HG03521 (cell line): Measurements from ENCODE around the gene DCLRE1A.

Source experiments
- ATAC-seq: cut with Tn5 transposase; IDR thresholded peaks from one replicate; pipeline ENCODE4 v1.9.1; 2021; ENCODE audit warnings: mild to moderate bottlenecking, moderate library complexity; ENCODE audit not compliant: unreplicated experiment

DCLRE1A gene

DNA sequence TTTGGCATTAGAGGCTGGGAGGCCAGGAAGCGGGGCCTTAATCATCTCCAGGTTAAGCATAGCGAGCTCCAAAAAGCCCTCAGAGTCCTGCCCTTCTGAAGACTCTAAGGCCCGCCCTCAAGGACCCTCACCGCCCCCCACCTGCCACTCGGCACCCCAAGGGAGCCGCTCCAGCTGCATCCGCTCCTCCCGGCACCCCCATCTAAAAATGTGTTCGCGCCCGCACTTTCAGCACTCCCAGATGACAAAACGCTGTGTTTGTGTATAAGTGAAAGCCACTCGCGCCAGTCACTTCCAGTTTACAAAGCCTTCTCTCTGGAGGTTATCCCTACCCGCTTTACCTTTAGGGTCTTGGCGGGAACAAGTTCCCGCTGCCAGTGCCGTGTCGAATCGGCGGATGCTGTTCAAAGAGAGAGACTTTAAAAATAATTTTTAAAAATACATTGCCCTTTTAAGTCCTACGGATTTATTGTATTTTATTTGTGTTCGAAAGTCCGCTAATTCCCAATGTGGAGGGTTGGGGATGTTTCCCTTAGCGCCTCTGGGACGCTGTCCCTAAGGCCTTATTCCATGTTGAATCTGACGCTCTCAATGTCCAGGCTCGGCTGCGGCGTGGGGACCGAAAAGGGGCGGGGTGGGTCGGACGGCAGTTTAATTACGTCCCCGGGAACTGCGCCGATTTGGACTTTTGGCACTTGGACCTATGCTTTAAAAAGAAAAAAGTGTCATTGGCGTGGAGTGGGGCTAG, at the start of gene DCLRE1A, which contains the start of gene NHLRC2:
Gene DCLRE1A (minus strand): TSS at position 70 of the 748 bp plus-strand sequence. CDS start 900 bp downstream, outside the sequence.
Gene NHLRC2 (plus strand): TSS at position 649 of the 748 bp plus-strand sequence. CDS start 212 bp downstream, outside the sequence.
- ATAC-seq: peak; percentile 37

GRCh38 chr10:113899952-113900598, 46.2 kb upstream of the DCLRE1A start:
- no peak for ATAC-seq

DNA sequence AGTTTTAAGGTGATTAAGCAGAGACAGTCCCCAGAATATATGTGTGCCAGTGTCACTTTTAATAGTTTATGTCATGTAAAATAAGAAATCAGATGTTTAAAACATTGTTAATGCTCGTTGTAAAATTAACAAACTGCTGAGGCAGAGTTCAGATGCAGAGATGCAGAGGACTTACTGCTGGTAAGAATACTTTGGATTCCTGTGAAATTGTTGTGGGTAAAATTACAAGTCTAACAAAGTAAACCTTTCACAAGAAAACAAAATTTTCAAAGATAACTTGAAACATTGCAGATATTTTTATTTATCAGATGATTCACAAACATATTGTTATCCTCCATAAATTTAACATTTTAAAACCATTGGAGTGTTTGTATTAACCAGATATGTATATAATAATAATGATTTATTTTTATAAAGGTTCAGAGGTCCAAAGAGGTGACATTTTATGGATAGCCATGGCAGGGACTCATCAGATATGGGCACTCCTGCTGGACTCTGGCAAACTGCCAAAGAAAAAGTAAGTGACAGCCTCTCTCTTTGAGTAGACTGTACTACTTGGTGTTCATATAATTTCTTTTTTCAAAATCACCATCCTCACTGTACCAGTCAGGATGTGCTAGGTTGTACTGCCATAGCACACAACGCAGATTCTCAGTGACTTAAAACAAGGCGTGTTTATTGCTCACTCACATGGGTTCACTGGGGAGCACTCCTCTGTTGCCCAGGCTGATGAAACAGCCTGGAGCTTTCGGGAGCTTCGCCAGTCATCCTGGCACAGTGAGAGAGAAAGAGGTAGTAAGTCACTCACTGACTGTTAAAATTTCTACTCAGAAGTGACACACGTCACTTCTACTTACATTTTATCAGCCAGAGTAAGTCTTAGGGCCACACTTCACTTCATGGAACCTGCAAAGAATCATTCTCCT, 44.1 kb upstream of the DCLRE1A start:
- ATAC-seq: no peak

DNA sequence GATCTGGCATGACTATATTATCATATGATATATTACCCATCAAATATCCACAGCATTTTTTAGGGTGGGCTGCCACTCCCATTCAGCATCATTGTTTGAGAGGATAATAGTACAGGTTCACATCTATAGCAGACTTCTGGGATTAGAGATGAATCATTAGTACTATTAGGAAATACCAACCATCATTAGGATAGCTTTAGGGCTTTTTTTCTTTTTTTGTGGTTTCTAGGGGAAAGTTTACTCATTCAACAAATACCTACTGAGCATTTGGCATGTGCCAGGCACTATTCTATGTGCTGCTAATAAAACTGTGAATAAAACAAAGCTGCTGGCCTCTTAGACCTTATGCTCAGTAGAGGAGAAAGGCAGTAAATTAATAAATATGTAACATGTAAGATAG, 41.1 kb upstream of the DCLRE1A start:
- no peak for ATAC-seq

DNA sequence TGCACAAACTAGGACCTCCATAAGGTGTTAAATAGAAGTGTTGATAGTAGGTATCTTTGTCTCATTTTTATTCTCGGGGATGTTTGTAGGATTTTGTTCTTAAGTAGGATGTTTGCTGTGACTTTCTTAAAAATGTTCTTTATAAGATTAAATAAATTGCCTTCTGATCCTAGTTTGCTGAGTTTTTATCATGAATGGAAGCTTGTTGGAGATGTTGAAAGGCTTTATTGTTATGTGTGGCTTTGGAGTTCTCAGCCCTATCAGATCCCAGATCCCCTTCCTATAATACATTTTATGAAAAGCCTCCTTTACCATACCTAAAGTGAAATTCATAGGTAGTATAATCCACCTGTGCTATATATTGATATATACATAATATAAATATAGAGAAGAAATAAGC, 40.7 kb upstream of the DCLRE1A start:
- no peak for ATAC-seq

- no peak for ATAC-seq
Observed at GRCh38 chr10:113893570-113893969, 39.7 kb upstream of the DCLRE1A start.

GRCh38 chr10:113891476-113891875, 37.6 kb upstream of the DCLRE1A start:
- no peak for ATAC-seq

GRCh38 chr10:113890769-113891168, 36.9 kb upstream of the DCLRE1A start:
- ATAC-seq: no peak

DNA sequence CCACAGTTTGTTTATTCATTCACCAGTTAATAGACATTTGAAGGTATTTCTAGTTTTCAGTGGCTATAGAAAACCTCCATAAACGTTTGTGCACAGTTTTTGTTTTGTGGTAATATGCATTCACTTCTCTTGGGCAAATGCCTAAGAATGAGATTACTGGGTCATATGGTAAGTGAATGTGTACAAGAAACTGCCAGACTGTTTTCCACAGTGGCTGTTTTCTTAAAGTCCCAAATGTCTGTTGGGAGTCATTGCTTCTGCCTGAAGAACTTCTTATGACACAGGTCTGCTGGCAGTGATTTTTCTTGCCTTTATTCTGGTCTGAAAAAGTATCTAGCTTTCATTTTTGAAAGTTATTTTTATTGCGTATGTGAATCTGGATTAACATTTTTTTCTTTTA, 36.0 kb upstream of the DCLRE1A start:
- ATAC-seq: no peak

DNA sequence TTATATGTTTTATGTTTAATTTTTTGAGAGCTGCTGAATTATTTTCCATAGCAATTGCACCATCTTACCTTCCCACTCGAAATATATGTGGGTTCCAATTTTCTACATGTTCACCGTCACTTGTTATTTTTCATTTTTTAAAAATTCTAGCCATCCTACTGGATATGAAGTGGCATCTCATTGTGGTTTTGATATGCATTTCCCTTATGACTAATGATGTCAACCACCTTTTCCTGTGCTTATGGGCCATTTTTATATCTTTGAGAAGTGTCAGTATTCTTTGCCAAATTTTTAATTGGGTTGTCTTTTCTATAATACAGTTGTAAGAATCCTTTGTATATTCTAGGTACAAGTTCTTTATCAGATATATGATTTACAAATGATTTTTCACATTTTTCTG, 28.4 kb upstream of the DCLRE1A start:
- no peak for ATAC-seq

DNA sequence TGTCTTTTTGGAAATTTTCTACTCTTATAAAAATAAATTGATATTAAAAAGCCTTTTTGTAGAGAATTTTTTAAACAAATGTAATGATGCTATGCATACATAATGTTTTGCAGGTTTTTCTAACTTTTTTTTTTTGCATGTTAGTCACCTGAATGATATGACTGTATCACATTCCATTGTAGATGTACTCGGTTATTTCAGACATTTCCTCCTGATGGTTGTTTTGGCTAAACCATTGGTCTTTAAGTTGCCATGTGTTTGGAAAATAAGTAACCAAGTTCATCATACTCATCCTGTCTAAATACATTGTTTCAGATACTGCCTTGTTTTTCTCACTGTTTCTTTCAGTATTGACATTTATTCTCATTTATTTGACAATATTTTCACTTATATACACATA, 26.4 kb upstream of the DCLRE1A start:
- no peak for ATAC-seq

DNA sequence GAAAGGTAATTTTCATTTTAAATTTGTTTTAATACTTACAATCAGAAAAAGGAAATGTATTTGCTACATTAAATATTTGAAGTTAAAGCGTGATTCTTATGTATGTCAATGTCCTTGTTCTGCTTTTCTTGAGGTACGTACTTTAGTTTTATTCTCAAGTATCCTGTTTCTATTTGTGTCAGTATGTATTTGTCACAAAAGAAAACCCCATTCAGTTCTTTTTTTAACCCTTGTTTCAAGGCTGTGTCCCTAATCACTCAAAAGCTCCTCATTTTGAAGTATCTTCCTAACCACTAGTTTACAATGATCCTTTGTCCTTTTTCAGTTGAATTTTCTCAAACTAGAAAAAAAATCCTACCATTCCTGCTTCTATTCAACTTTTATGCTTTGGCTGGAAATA, 25.8 kb upstream of the DCLRE1A start:
- ATAC-seq: peak; percentile 63

DNA sequence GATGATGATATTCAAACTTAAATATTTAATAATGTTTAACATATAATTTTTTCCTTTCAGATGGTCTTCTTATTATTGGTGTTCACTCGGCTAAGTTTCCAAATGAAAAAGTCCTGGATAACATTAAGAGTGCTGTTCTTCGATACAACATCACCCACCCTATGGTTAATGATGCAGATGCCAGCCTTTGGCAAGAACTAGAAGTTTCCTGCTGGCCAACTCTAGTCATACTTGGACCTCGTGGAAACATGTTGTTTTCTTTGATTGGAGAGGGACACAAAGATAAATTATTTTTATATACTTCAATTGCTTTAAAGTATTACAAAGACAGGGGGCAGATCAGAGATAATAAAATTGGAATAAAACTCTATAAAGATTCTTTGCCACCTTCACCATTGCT, 22.6 kb upstream of the DCLRE1A start:
- no peak for ATAC-seq

GRCh38 chr10:113875212-113875611, 21.3 kb upstream of the DCLRE1A start:
- ATAC-seq: no peak

DNA sequence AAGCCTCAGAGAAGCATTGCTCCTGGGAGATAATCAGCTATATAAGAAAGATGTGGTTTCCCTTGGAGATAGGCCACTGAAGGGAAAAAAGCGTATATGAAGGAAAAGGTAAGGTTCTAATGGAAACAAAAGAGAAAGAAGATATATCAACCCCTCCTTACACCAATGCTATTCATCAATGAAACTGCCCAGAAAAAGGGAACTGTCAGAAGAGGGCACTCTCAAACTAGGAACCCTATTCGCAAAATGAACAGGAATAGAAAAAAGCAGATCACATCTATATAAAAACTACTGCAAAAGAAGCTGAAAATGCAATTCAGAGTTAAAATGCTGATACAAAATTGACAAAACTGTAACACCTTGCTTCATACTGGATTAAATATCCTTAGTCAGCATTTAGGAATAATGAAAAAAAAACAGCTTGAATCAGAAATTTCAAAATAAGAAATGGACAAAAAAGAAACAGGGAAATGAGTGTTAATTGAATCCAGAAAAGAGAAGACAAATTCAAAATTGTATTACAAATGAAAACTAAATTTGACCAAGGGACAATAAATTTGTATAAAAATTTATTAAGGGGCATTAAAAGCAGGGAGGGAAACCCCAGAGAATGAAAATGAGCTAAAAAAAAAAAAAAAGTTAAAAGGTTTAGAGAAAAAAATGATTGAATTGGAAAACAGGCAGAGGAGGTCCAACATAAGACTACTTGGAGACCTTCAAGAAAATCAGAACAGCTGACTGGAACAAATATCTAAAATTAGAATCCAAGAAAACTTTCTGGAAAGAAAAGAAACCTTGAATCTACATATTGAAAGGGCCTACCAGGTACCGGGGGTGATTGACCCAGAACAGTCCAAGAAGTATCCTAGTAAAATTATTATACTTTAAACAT, 18.5 kb upstream of the DCLRE1A start:
- ATAC-seq: no peak

DNA sequence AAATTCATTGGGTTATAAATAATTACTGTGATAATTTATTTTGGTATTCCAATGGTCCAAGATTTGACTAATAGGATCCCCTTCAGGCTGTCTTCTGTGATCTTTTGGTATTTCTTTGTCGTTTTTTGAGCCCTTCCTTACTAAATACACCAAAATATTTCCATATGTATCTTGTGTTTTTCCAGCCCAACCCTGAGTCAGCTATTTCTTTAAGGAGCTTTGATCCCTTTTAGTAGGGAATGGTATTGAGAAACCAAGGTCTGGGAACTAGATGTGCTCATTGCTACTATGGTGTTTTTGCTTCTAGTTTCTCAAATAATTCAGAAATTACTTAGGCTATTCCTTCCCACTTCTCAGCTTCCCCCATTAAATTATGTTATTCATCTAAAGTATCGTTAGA, 15.9 kb upstream of the DCLRE1A start:
- ATAC-seq: no peak

GRCh38 chr10:113867904-113868303, 14.0 kb upstream of the DCLRE1A start:
- no peak for ATAC-seq

DNA sequence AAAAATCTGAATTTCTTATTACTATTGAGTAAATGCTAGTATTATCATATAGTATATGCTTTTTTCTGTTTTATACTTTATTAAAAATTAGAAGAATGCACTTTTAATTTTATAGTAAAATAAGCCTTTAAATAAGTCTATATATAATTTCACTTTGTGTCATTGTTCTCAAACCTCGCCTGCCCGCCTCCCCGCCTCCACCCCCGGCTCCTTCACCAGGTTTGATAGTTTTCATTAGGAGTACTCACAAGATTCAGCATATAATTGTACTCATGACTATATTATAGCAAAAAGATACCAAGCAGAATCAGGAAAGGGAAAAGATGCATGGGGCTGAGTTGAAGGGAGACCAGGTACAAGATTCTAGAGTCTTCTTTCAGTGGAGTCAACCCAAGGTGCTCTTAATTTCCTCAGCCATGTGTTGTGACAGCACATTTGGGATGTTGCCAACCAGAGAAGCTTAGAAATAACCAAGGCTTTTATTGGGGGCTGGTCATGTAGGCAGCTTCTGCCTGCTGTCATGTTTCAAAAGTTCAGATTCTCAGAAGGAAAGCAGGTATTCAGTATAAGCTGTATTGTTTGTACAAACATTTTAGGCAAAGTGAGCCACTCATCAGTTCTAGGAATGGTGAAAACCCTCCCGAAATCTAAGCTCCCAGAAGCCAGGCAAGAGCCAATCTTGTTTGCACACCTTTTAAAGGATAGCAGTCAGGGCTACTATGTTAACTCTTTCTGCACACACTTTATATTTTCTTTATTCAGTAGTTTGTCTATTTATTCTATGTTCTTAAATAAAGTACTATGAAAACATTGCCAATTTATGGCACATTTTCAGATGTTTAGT, 12.9 kb upstream of the DCLRE1A start:
- no peak for ATAC-seq

GRCh38 chr10:113865901-113866300, 12.0 kb upstream of the DCLRE1A start:
- no peak for ATAC-seq
